GM21825 (cell line): ENCODE results near the gene SEPHS2.
"Not testable (repeated sequence)": the region's sequence is repeated elsewhere in the genome, so short reads cannot be mapped to it uniquely, and the experiment has no call there.

Source experiments
- ATAC-seq: cut with Tn5 transposase; IDR thresholded peaks from one replicate; pipeline ENCODE4 v1.9.1; 2021; ENCODE audit warnings: mild to moderate bottlenecking, moderate library complexity; ENCODE audit not compliant: unreplicated experiment

The SEPHS2 gene

GRCh38 chr16:30399435-30400186, 46.1 kb downstream of the SEPHS2 start:
- no peak for ATAC-seq

- ATAC-seq, result no peak
These were observed 46.8 kb downstream of the SEPHS2 start for GRCh38 chr16:30398661-30399434.

GRCh38 chr16:30397776-30398660, 47.7 kb downstream of the SEPHS2 start:
- ATAC-seq, result no peak

- no peak for ATAC-seq
These were observed 48.6 kb downstream of the SEPHS2 start for GRCh38 chr16:30397056-30397455.

- ATAC-seq, result not testable (repeated sequence)
These were observed 49.0 kb downstream of the SEPHS2 start for GRCh38 chr16:30396627-30397026.

GRCh38 chr16:30395992-30396585, 49.6 kb downstream of the SEPHS2 start:
- ATAC-seq, result no peak

GRCh38 chr16:30395155-30395991, 50.3 kb downstream of the SEPHS2 start, which contains the start of gene ZNF48:
ZNF48 (plus strand) TSS chr16:30395420; CDS start chr16:30395795, 375 bp downstream.
- peak; percentile 58 for ATAC-seq

GRCh38 chr16:30394592-30395154, 51.0 kb downstream of the SEPHS2 start:
- ATAC-seq, result no peak
